SIG-M5 treated with dmso at 0.1 percent for 504 hours (cell line): ENCODE results near the gene PSG2.
"Not testable (repeated sequence)": the region's sequence is repeated elsewhere in the genome, so short reads cannot be mapped to it uniquely, and the experiment has no call there.

ENCODE experiments used
- DNase-seq: peaks from one replicate; lab custom pipeline; 2025; ENCODE audit not compliant: unreplicated experiment; lab: John Stamatoyannopoulos, UW

PSG2 gene

GRCh38 chr19:43078311-43078710, 4.2 kb downstream of the PSG2 start:
- DNase-seq: no peak

- not testable (repeated sequence) for DNase-seq
Measured at GRCh38 chr19:43077881-43078280, 4.6 kb downstream of the PSG2 start.

DNA sequence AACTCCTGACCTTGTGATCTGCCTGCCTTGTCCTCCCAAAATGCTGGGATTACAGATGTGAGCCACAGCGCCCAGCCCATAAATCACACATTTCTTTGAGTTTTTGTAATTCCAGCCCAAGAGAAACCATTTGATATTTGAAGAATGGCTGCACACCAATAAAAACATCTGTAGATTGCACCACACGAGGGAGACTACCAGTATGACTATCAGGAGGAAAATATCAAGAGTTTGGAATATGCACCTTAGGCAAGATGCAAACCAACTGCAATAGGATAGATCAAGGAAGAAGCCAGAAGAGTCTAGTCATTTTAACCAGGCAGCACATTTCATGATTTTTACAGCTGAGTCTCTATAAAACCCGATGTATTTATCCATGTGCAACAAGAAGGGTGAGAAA, 20.1 kb downstream of the PSG2 start:
- DNase-seq: not testable (repeated sequence)

GRCh38 chr19:43061326-43061725, 21.2 kb downstream of the PSG2 start:
- not testable (repeated sequence) for DNase-seq

DNA sequence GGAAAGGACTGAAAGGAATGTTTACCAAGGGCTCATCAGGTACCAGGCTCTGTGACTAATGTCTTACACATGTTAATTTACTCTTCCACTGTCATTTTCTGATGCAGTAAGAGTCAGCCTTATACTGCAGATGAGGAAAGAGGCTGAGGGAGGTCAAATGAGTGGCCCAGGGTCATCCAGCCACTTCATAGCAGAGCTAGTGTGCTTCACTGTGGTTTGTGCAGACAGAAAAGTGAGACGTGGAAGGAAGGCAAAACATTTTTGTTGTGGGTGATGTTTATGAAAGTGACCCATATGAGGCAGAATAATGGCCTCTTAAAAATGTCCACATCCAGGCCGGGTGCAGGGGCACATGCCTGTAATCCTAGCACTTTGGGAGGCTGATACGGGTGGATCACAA, 22.2 kb downstream of the PSG2 start:
- DNase-seq: not testable (repeated sequence)

- not testable (repeated sequence) for DNase-seq
Measured at GRCh38 chr19:43059482-43059881, 23.0 kb downstream of the PSG2 start.

DNA sequence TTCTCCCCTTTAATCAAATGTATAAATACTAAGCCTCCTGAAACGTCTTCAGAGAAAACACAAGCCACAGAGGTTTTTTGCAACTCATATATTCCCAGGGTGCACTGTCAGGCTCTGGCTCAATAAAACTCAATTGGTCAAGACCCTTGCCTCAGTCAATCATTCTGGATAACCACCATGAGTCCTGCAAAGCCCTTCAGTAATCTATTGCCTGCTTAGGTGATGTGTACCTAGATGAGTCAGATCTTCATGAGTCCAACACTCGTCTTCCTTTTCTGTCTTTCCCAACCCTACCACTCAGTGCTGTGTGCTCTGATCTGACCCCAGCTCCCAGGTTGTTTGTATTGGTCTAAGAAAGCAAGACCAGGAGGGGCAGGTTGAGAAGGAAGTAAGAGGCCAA, 24.1 kb downstream of the PSG2 start:
- DNase-seq: not testable (repeated sequence)

DNA sequence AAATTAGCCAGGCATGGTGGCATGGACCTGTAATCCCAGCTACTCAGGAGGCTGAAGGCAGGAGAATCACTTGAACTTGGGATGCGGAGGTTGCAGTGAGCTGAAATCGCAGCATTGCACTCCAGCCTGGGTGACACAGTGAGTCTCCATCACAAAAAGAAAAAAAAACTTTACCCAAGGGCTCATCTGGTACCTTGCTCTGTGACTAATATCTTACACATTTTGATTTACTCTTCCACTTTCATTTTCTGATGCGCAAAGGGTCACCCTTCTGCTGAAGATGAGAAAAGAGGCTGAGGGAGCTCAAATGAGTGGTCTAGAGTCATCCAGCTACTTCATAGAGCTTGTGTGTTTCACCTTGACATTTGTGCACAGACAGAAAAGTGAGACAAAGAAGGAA, 34.5 kb downstream of the PSG2 start:
- not testable (repeated sequence) for DNase-seq

DNA sequence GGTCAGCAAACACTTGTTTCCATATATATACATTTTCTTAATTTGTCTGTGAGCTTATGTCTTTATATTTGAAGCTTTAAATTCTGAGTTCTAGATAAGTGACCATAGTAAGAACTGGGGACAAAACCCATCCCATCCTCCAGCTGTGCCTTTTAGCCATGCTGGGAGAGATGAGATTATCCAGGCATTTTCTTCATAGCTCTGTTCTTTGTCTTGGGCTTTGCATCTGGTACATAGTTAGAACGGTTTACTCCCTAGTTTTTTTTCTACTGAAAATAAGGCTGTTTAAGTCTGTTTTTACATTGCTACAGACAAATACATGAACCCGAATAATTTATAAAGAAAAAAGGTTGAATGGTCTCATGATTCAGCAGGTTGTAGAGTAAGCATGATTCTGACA, 35.9 kb downstream of the PSG2 start:
- not testable (repeated sequence) for DNase-seq

DNA sequence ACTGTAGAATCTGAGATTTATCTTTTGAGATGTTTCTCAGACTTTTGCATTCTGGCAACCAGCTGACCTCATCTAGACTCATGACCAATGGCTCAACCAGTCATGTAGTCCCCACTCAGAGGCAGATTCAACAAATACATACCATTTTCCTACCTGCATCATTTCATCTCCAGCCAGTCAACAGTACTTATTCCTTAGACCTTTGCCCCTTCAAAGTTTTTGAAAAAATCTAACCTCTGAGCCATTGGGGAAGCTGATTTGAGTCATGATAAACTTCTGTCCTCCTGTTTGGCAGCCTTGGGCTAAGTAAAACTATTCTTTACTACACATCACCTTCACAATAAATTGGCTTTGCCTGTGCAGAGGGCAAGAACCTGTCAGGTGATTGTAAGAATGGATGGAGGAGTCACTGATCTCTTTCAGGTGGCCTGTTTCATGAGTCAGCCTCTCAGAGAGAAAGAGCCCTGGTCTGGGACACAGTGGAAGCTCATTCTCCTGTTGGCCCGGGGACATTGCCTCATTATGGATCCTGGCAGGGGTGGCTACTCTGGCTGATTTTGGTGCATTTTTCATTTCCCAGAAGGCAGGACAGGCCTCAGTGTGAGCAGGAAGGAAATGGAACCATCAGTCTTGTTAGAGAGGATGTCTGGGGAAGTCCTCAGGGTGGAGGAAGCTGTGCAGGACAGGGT, 38.9 kb downstream of the PSG2 start:
- DNase-seq: not testable (repeated sequence)

DNA sequence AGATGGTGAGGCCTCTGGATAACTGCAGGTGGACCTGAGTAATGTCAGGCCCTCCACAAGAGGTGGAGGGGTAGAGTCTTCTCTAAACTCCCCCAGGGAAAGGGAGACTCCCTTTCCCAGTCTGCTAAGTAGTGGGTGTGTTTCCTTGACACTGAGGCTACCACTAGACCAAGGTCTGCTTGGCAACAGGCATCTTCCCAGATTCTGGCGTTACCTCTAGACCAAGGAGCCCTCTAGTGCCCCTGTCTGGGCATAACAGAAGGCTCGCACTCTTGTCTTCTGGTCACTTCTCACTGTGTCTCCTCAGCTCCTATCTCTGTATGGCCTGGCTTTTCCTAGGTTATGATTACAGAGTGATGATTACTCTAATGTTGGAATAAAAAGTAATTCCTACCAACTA, 50.9 kb downstream of the PSG2 start:
- DNase-seq: not testable (repeated sequence)

DNA sequence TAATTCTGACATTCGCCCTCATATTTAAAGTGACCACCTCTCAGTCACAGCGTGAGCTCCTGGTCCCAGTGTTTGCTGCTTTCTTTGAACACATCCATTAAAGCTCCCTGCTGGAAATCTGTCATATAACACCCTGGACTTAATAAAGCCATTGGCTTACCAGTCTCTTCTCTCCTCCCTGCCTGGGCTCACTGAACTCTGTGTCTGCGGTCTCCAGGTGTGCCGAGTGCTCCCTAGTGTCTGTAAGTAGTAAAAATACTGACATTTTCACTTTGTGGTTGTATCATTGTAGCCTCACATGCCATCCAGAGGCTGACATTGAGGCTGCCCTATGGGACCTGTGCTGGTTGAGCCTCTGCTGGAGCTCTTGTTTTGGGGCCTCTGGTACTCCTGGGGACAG, 53.6 kb downstream of the PSG2 start:
- no peak for DNase-seq

- not testable (repeated sequence) for DNase-seq
Measured at GRCh38 chr19:43027985-43028384, 54.5 kb downstream of the PSG2 start.

DNA sequence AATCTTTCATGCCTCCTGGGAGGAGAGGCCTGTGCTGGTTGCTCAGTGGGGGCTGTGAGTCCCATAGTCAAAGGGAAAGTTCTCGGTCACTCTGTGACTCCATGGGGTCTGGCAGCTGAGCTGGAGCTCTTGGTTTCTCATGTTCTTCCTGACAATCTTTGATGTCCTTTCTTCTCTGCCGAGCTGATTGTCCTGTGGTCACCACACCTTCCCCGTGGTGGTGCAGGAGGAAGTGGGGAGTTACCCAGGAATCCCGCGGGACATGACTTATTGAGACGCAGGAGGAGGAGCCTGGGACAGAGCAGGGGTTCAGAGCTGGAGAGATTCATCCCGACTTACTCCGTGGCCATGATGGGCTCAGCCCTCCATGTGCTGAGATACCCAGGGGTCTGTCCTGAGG, 55.4 kb downstream of the PSG2 start:
- DNase-seq: not testable (repeated sequence)

DNA sequence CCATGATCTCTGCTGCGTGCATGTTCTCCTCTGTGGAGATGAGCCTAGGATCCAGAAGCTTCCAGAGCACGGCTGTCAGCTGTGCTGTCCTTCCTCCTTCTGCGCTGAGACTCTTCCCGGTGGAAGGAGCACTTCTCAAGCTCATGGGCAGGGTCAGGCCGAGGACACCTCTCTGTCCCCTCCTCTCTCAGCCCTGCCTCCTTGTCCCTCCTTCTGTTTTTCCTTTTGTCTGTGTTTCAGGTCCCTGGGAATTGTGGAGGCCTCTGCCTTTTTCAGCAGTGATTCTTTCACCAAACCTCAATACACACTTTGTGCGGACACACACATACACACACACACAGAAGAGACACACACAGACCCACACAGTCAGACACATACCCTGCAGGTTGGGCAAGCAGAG, 56.1 kb downstream of the PSG2 start, which contains the start of gene PSG11:
Gene PSG11, minus strand, starts transcription at position 101 of the 400 bp plus-strand sequence. Its CDS starts 97 bp downstream, at position 4.
- not testable (repeated sequence) for DNase-seq

GRCh38 chr19:43022098-43022497, 60.4 kb downstream of the PSG2 start:
- not testable (repeated sequence) for DNase-seq

GRCh38 chr19:43021629-43022028, 60.9 kb downstream of the PSG2 start:
- not testable (repeated sequence) for DNase-seq

DNA sequence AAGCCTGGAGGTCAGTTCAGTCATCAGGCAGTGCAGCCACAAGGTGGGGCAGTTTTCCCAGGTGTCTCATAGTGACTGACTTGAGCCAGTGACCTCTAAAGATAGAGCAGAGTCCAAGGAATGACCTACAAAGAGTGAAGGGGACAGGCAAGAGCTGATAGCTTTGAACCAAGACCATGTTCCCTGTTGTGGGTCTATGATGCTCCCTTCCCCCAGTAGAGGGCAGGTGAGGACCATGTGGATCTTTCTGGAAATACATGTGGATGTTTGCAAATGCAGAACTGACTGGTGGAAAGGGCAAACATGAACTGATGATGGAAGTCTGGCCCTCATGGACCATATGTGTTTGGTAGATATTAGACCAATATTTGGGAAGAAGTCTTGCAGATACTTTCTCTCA, 62.9 kb downstream of the PSG2 start:
- DNase-seq: not testable (repeated sequence)
